Erythroblast (primary cell): ENCODE measurements around the gene CEP70.

Experiments
- GATA1 ChIP-seq: IDR thresholded peaks from 2 replicates; pipeline ENCODE4 v1.6.1; 2011; ENCODE audit warnings: low read depth, mild to moderate bottlenecking, control low read depth, low read length, moderate library complexity
- POLR2A ChIP-seq: IDR thresholded peaks from 2 replicates; pipeline ENCODE4 v1.6.1; 2011; ENCODE audit warnings: mild to moderate bottlenecking, low read length

DNA sequence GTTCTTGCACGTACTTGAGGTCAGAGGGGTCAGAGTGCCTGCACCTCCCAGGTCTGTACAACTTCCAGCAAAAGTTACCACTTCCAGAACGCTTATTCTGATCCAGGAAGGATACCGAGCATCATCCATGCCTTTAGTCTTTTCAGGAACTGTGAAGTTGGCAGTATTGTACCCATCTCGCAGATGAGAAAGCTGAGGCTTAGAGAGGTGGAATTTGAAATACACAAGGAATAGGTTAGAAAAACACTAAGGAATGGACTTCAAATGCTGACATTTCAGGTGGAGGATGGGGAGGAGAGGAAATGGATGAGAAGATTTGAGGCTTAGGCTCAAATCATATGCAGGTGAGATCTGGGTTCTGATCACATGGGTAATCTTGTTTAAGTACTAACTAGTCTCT lies 148.4 kb downstream of the CEP70 start:
- TF ChIP-seq POLR2A (no peak), GATA1 (no peak)
